MM.1S (cell line): ENCODE data around the gene HTATSF1.

Experiments used
- DNase-seq: peaks from one replicate; pipeline ENCODE4 v3.0.0-alpha.2; 2015
- H2AFZ ChIP-seq: fragments of 300-600 bp; sonication (generic); 2 replicates; pipeline ENCODE4 v1.6.0; 2016; ENCODE audit warnings: antibody characterized with exemption, low read length
- H3F3A ChIP-seq: fragments of 300-600 bp; sonication (generic); 2 replicates; pipeline ENCODE4 v1.6.1; 2016; ENCODE audit warnings: mild to moderate bottlenecking, antibody characterized with exemption, low read length, moderate library complexity, mixed read lengths; ENCODE audit not compliant: insufficient read depth
- H3K27ac ChIP-seq: fragments of 300-600 bp; sonication (generic); 2 replicates; pipeline ENCODE4 v1.5.1; 2016; ENCODE audit warnings: mild to moderate bottlenecking, low read length
- H3K27me3 ChIP-seq: fragments of 300-600 bp; sonication (generic); replicated peaks from 2 replicates; pipeline ENCODE4 v1.6.0; 2016; ENCODE audit warnings: low read length; ENCODE audit not compliant: insufficient read depth
- H3K36me3 ChIP-seq: fragments of 300-600 bp; sonication (generic); replicated peaks from 2 replicates; pipeline ENCODE4 v1.6.1; 2016; ENCODE audit warnings: mild to moderate bottlenecking, low read length, mixed read lengths; ENCODE audit not compliant: insufficient read depth
- H3K4me1 ChIP-seq: fragments of 300-600 bp; sonication (generic); 2 replicates; pipeline ENCODE4 v1.6.1; 2016; ENCODE audit warnings: low read length, mixed read lengths
- H3K4me2 ChIP-seq: fragments of 300-600 bp; sonication (generic); 2 replicates; pipeline ENCODE4 v1.6.0; 2016; ENCODE audit warnings: low read depth, low read length
- H3K4me3 ChIP-seq: fragments of 300-600 bp; sonication (generic); 2 replicates; pipeline ENCODE4 v1.5.1; 2016; ENCODE audit warnings: low read length, mixed read lengths
- H3K79me2 ChIP-seq: fragments of 300-600 bp; sonication (generic); 2 replicates; pipeline ENCODE4 v1.6.1; 2016; ENCODE audit warnings: mixed run types, low read length, mixed read lengths
- H3K9ac ChIP-seq: fragments of 300-600 bp; sonication (generic); 2 replicates; pipeline ENCODE4 v1.6.1; 2016; ENCODE audit warnings: low read length, mixed read lengths
- H3K9me2 ChIP-seq: fragments of 300-600 bp; sonication (generic); replicated peaks from 2 replicates; pipeline ENCODE4 v1.6.1; 2016; ENCODE audit warnings: mild to moderate bottlenecking, low read length, mixed read lengths; ENCODE audit not compliant: insufficient read depth
- H3K9me3 ChIP-seq: fragments of 300-600 bp; sonication (generic); replicated peaks from 2 replicates; pipeline ENCODE4 v1.6.1; 2016; ENCODE audit warnings: mild to moderate bottlenecking, low read length, mixed read lengths; ENCODE audit not compliant: insufficient read depth
- H4K20me1 ChIP-seq: fragments of 300-600 bp; sonication (generic); 2 replicates; pipeline ENCODE4 v1.6.1; 2016; ENCODE audit warnings: mild to moderate bottlenecking, low read length, moderate library complexity, mixed read lengths; ENCODE audit not compliant: insufficient read depth
- CTCF ChIP-seq: fragments of 300-600 bp; sonication (generic); IDR thresholded peaks from 2 replicates; pipeline ENCODE4 v1.5.1; 2016; ENCODE audit warnings: antibody characterized with exemption, low read length, mixed read lengths
- EZH2 ChIP-seq: fragments of 300-600 bp; sonication (generic); optimal IDR thresholded peaks from 2 replicates; pipeline ENCODE3; 2017; ENCODE audit warnings: low read depth, mild to moderate bottlenecking, antibody characterized with exemption, low read length, mixed read lengths
- EZH2phosphoT487 ChIP-seq: fragments of 300-600 bp; sonication (generic); IDR thresholded peaks from 2 replicates; pipeline ENCODE4 v1.6.1; 2018; ENCODE audit warnings: antibody characterized with exemption, low read length

The HTATSF1 gene

DNA sequence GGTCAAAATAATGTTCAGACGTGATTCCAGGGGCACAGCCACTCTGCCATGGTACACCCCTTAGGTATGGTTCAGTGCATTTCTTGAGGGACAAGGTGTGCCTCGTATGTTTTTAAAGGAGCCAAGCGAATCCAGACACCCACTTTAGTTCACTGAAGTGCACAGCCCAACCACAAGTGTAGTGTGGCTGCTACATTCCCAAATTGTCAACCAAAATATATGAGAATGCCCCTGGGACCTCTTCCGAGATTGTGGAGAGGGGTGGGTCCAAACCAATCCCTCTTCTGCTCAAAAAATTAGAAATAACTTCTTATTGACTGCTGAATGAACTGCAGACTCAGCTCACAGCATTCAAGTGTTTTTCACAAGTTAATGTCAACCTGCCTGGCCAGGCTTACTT is 17.0 kb upstream of the HTATSF1 start:
- Histone ChIP-seq H2AFZ (no peak overlapping the region), H3K9me2 (no peaks in the 10 kb centered on the region), H3K27ac (no peak overlapping the region), H3K9me3 (no peaks in the 10 kb centered on the region), H3K9ac (no peak overlapping the region), H3K36me3 (no peaks in the 10 kb centered on the region), H3K27me3 (no peaks in the 10 kb centered on the region), H3K4me1 (no peaks in the 10 kb centered on the region), H3K4me2 (no peak overlapping the region), H3K79me2 (no peaks in the 10 kb centered on the region), H3F3A (no peaks in the 10 kb centered on the region), H4K20me1 (no peaks in the 10 kb centered on the region), H3K4me3 (no peak overlapping the region)
- no peak for TF ChIP-seq EZH2
- no peak for TF ChIP-seq CTCF
- no peak for TF ChIP-seq EZH2phosphoT487
- no peak for DNase-seq

DNA sequence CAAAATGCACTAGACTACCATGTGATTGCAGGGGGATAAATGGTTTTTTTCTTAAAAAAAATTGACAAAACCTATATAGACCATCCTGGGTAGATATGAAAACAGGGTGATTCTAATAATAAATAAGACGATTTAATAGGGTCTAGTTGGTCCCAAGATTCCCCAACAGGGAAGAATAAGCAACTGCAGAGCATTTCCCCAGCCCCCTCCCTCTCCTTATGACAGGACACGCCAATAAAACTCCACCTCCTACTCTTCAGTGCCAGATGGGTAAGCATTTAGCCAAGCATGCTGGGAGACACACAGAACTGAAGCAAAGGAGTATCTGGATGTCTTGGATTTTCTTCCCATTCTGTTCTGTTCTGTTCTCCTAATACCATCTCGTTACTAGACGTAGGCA is 9.7 kb upstream of the HTATSF1 start, which contains the start of gene BRS3:
BRS3 (plus strand) TSS at position 301 of the 400 bp plus-strand sequence. CDS start 168 bp downstream, outside the sequence.
- no peak within 1 kb of the TSS for H3K27ac ChIP-seq
- H2AFZ ChIP-seq, result no peak within 1 kb of the TSS
- no peak within 1 kb of the TSS for H3K9ac ChIP-seq
- DNase-seq, result no peak
- no peaks in the 10 kb centered on the region for H3K4me1 ChIP-seq
- no peaks in the 10 kb centered on the region for H3K9me2 ChIP-seq
- no peaks in the 10 kb centered on the region for H3K27me3 ChIP-seq
- H4K20me1 ChIP-seq, result no peaks in the 10 kb centered on the region
- H3K79me2 ChIP-seq, result no peaks in the 10 kb centered on the region
- H3F3A ChIP-seq, result no peaks in the 10 kb centered on the region
- H3K4me3 ChIP-seq, result no peak within 1 kb of the TSS
- no peak within 1 kb of the TSS for H3K4me2 ChIP-seq
- H3K9me3 ChIP-seq, result no peaks in the 10 kb centered on the region
- no peaks in the 10 kb centered on the region for H3K36me3 ChIP-seq
- TF ChIP-seq CTCF, result no peak
- no peak for TF ChIP-seq EZH2
- no peak for TF ChIP-seq EZH2phosphoT487

- no peaks in the 10 kb centered on the region for H3F3A ChIP-seq
- H3K4me1 ChIP-seq, result no peaks in the 10 kb centered on the region
- no peaks in the 10 kb centered on the region for H3K79me2 ChIP-seq
- TF ChIP-seq EZH2, result no peak
- no peak for TF ChIP-seq EZH2phosphoT487
- H2AFZ ChIP-seq, result no peak overlapping the region
- no peak for DNase-seq
- no peaks in the 10 kb centered on the region for H3K9me3 ChIP-seq
- H3K9me2 ChIP-seq, result no peaks in the 10 kb centered on the region
- H3K9ac ChIP-seq, result no peak overlapping the region
- H3K36me3 ChIP-seq, result no peaks in the 10 kb centered on the region
- H4K20me1 ChIP-seq, result no peaks in the 10 kb centered on the region
- H3K27me3 ChIP-seq, result no peaks in the 10 kb centered on the region
- H3K27ac ChIP-seq, result no peak overlapping the region
- no peak overlapping the region for H3K4me3 ChIP-seq
- no peak overlapping the region for H3K4me2 ChIP-seq
These were observed 8.7 kb upstream of the HTATSF1 start for GRCh38 chrX:136488706-136489105.

- TF ChIP-seq EZH2 (no peak), EZH2phosphoT487 (no peak), CTCF (no peak)
- H3K36me3 ChIP-seq, result no peaks in the 10 kb centered on the region
- H3K4me1 ChIP-seq, result no peaks in the 10 kb centered on the region
- no peaks in the 10 kb centered on the region for H4K20me1 ChIP-seq
- no peak overlapping the region for H3K4me3 ChIP-seq
- no peak overlapping the region for H3K4me2 ChIP-seq
- H2AFZ ChIP-seq, result no peak overlapping the region
- no peak overlapping the region for H3K9ac ChIP-seq
- no peak overlapping the region for H3K27ac ChIP-seq
- H3K9me2 ChIP-seq, result no peaks in the 10 kb centered on the region
- no peaks in the 10 kb centered on the region for H3K9me3 ChIP-seq
- no peaks in the 10 kb centered on the region for H3K27me3 ChIP-seq
- H3K79me2 ChIP-seq, result no peaks in the 10 kb centered on the region
- DNase-seq, result no peak
- peaks cover 6% of the 10 kb centered on the region for H3F3A ChIP-seq
These were observed 5.6 kb upstream of the HTATSF1 start for GRCh38 chrX:136491832-136492231.
